ENCODE data around the gene KRT6A.

KRT6A gene

DNA sequence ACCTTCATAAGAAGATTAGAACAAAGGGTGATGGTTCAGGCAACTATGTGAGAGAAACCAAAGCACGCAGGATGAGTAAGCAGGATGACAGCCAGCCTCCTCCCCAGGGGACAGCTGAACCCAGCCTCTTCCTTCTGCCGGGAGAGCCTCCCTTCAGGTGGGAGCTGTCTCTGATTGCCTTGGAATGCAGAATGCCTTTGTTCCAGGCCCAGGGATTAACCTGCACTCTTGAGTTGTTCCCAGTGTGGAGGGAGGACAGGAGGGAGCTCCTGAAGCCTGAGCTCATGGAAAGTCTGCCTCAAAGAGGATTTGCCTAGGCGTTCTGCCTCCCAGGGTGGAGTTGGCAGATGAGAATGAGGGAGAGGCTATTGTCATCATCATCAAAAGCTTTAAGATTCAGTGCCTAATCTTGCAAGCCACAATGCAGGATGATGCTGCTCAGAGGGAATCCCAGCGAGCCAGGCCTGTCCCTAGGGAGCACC, 3.6 kb upstream of the KRT6A start:
- H4K91ac ChIP-seq (ENCODE audit: low read length): no peak overlapping the region
- 22% methylated on average over 4 of the region's 4 CpGs for WGBS

DNA sequence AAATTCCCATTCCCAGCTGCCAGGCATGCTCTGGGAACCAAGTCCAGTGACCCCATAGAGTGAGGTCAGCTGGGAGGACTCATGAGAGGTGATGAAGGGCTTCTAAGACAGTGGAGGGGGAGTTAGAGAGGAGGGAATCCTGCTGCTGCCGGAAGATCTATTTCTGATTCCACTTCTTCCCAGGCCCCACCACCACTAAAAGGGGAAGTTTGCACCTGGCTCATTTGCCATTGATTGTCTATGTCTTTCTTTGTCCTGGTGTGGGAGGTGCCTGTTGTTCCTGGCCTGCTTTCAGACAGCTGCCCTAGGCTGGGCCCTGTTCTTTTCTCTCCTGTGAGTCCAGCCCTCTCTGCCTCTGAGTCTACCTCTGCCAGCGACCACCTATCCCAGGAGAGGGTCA, 3.0 kb upstream of the KRT6A start:
- DNase-seq: no peak
- Histone ChIP-seq H3K9ac (ENCODE audit: low read length) (no peak overlapping the region), H3K4me3 (ENCODE audit: insufficient read depth in 1 of 2, low read depth in 1 of 2, low read length in 2 of 2) (no peak overlapping the region)

More for the DNA sequence above, 3.6 kb upstream of the KRT6A start:
- Histone ChIP-seq H2BK120ac (ENCODE audit: low read depth, low read length) (no peak overlapping the region), H3K14ac (ENCODE audit: low read length in 2 of 2) (no peak overlapping the region), H3K23ac (ENCODE audit: low read length in 2 of 2) (no peak overlapping the region), H3K9me3 (ENCODE audit: control insufficient read depth, low read length) (no peaks in the 10 kb centered on the region), H3K4ac (ENCODE audit: low read depth in 1 of 2, low read length in 2 of 2) (no peak overlapping the region), H3K4me3 (ENCODE audit: insufficient read depth in 1 of 2, low read depth in 1 of 2, low read length in 2 of 2) (no peak overlapping the region), H2BK5ac (ENCODE audit: low read depth, low read length, poor library complexity, severe bottlenecking) (no peak overlapping the region), H3K4me1 (ENCODE audit: control insufficient read depth, insufficient read depth, low read depth, low read length) (peaks cover 2% of the 10 kb centered on the region), H3K79me1 (replicated peaks; ENCODE audit: low read length, poor library complexity, severe bottlenecking) (no peaks in the 10 kb centered on the region), H2AK5ac (ENCODE audit: low read length, severe bottlenecking) (no peak overlapping the region), H2AFZ (ENCODE audit: low read depth, low read length) (no peak overlapping the region), H3K27ac (ENCODE audit: low read length, poor library complexity, severe bottlenecking) (no peak overlapping the region), H4K8ac (ENCODE audit: low read length) (no peak overlapping the region), H2BK12ac (ENCODE audit: low read length in 2 of 2) (no peak overlapping the region), H2BK15ac (ENCODE audit: low read depth, poor library complexity, severe bottlenecking) (no peak overlapping the region), H3K9ac (ENCODE audit: low read length) (no peak overlapping the region), H3K27me3 (ENCODE audit: control insufficient read depth in 1 of 2, insufficient read depth in 1 of 2, low read length in 2 of 2) (peaks cover 21 to 45% of the 10 kb centered on the region in 2 experiments), H3K4me2 (ENCODE audit: low read length, poor library complexity, severe bottlenecking) (no peak overlapping the region), H3K36me3 (ENCODE audit: control insufficient read depth in 1 of 2, insufficient read depth in 2 of 2, low read depth in 1 of 2, low read length in 2 of 2) (no peaks in the 10 kb centered on the region), H3K18ac (ENCODE audit: low read depth in 1 of 2, low read length in 2 of 2) (no peak overlapping the region)
- DNase-seq: peak; percentile 22

DNA sequence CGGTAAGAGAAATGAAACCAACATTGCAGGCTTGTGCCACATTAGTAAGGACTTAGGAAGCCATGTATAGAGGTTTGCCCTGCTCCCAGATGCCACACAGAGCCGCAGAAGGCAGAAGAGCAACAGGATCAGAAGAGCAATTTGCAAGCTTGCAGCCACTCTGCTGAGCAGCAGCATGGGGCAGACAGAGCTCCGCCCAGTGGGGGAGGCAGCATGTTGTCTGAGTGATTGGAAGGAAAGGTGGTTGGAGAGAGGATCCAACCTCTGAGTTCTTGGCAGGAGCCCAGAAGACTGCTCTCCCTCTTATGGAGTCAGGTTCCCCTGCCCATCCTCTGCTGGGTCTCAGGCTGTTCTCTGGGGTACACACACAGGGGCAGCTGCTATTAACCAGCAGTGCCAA, 2.3 kb upstream of the KRT6A start:
- Histone ChIP-seq H3K4ac (ENCODE audit: low read depth in 1 of 2, low read length in 2 of 2) (no peak overlapping the region), H3K9me3 (ENCODE audit: control insufficient read depth, low read length) (no peaks in the 10 kb centered on the region), H2BK5ac (ENCODE audit: low read depth, low read length, poor library complexity, severe bottlenecking) (no peak overlapping the region), H3K14ac (ENCODE audit: low read length in 2 of 2) (peak overlapping the region in 1 of 2 experiments; percentile 11), H4K91ac (ENCODE audit: low read length) (no peak overlapping the region), H3K23ac (ENCODE audit: low read length in 2 of 2) (no peak overlapping the region), H4K8ac (ENCODE audit: low read length) (no peak overlapping the region), H3K79me1 (replicated peaks; ENCODE audit: low read length, poor library complexity, severe bottlenecking) (no peaks in the 10 kb centered on the region), H2AFZ (ENCODE audit: low read depth, low read length) (no peak overlapping the region), H3K9ac (ENCODE audit: low read length) (no peak overlapping the region), H2BK15ac (ENCODE audit: low read depth, poor library complexity, severe bottlenecking) (no peak overlapping the region), H3K18ac (ENCODE audit: low read depth in 1 of 2, low read length in 2 of 2) (no peak overlapping the region), H3K4me2 (ENCODE audit: low read length, poor library complexity, severe bottlenecking) (no peak overlapping the region), H2BK120ac (ENCODE audit: low read depth, low read length) (no peak overlapping the region), H3K27me3 (ENCODE audit: control insufficient read depth in 1 of 2, insufficient read depth in 1 of 2, low read length in 2 of 2) (peaks cover 25 to 55% of the 10 kb centered on the region in 2 experiments), H2AK5ac (ENCODE audit: low read length, severe bottlenecking) (no peak overlapping the region), H3K27ac (ENCODE audit: low read length, poor library complexity, severe bottlenecking) (no peak overlapping the region), H2BK12ac (ENCODE audit: low read length in 2 of 2) (no peak overlapping the region), H3K4me1 (ENCODE audit: control insufficient read depth, insufficient read depth, low read depth, low read length) (peaks cover 2% of the 10 kb centered on the region), H3K4me3 (ENCODE audit: insufficient read depth in 1 of 2, low read depth in 1 of 2, low read length in 2 of 2) (no peak overlapping the region), H3K36me3 (ENCODE audit: control insufficient read depth in 1 of 2, insufficient read depth in 2 of 2, low read depth in 1 of 2, low read length in 2 of 2) (no peaks in the 10 kb centered on the region)
- WGBS: 24% methylated on average over 3 of the region's 3 CpGs
- no peak for DNase-seq

More for the DNA sequence above, 3.0 kb upstream of the KRT6A start:
- Histone ChIP-seq H2BK120ac (ENCODE audit: low read depth, low read length) (no peak overlapping the region), H3K4me1 (ENCODE audit: control insufficient read depth, insufficient read depth, low read depth, low read length) (peaks cover 2% of the 10 kb centered on the region), H4K91ac (ENCODE audit: low read length) (no peak overlapping the region), H2AK5ac (ENCODE audit: low read length, severe bottlenecking) (no peak overlapping the region), H2BK12ac (ENCODE audit: low read length in 2 of 2) (no peak overlapping the region), H3K4me2 (ENCODE audit: low read length, poor library complexity, severe bottlenecking) (no peak overlapping the region), H3K27me3 (ENCODE audit: control insufficient read depth in 1 of 2, insufficient read depth in 1 of 2, low read length in 2 of 2) (peaks cover 25 to 50% of the 10 kb centered on the region in 2 experiments), H3K27ac (ENCODE audit: low read length, poor library complexity, severe bottlenecking) (no peak overlapping the region), H3K18ac (ENCODE audit: low read depth in 1 of 2, low read length in 2 of 2) (no peak overlapping the region), H3K36me3 (ENCODE audit: control insufficient read depth in 1 of 2, insufficient read depth in 2 of 2, low read depth in 1 of 2, low read length in 2 of 2) (no peaks in the 10 kb centered on the region), H3K14ac (ENCODE audit: low read length in 2 of 2) (no peak overlapping the region), H2AFZ (ENCODE audit: low read depth, low read length) (no peak overlapping the region), H3K23ac (ENCODE audit: low read length in 2 of 2) (no peak overlapping the region), H3K79me1 (replicated peaks; ENCODE audit: low read length, poor library complexity, severe bottlenecking) (no peaks in the 10 kb centered on the region), H2BK5ac (ENCODE audit: low read depth, low read length, poor library complexity, severe bottlenecking) (no peak overlapping the region), H3K4ac (ENCODE audit: low read depth in 1 of 2, low read length in 2 of 2) (no peak overlapping the region), H2BK15ac (ENCODE audit: low read depth, poor library complexity, severe bottlenecking) (no peak overlapping the region), H4K8ac (ENCODE audit: low read length) (no peak overlapping the region), H3K9me3 (ENCODE audit: control insufficient read depth, low read length) (no peaks in the 10 kb centered on the region)
- WGBS: 53% methylated on average over 1 of the region's 2 CpGs

DNA sequence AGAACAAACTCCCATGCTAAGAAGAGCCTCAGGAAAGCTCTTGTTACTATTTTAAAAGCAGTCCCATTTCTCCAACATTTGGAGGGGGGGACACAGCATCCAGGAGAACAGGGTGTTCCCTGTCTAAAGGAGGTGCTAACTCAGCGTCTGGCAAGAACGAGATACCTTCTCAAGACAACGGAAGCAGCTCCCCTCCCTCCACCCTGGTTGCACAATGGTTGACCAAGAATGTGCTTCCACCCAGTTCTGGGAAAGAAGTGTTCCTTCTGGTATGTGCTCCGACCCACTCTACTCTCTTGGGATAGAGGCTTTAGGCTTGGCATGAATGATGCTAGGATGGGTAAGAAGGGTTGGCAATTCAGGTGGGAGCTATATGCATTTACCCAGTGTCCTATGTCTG, 1.5 kb upstream of the KRT6A start:
- no peak overlapping the region for H3K4me3 ChIP-seq (ENCODE audit: insufficient read depth in 1 of 2, low read depth in 1 of 2, low read length in 2 of 2)
- no peak overlapping the region for H3K27ac ChIP-seq (ENCODE audit: low read length, poor library complexity, severe bottlenecking)
- H3K9ac ChIP-seq (ENCODE audit: low read length): no peak overlapping the region
- no peak overlapping the region for H3K14ac ChIP-seq (ENCODE audit: low read length in 2 of 2)
- no peak overlapping the region for H2AK5ac ChIP-seq (ENCODE audit: low read length, severe bottlenecking)
- no peak overlapping the region for H2BK15ac ChIP-seq (ENCODE audit: low read depth, poor library complexity, severe bottlenecking)
- H3K79me1 ChIP-seq (replicated peaks; ENCODE audit: low read length, poor library complexity, severe bottlenecking): no peaks in the 10 kb centered on the region
- H4K91ac ChIP-seq (ENCODE audit: low read length): no peak overlapping the region
- H3K36me3 ChIP-seq (ENCODE audit: control insufficient read depth in 1 of 2, insufficient read depth in 2 of 2, low read depth in 1 of 2, low read length in 2 of 2): no peaks in the 10 kb centered on the region
- no peak overlapping the region for H3K4ac ChIP-seq (ENCODE audit: low read depth in 1 of 2, low read length in 2 of 2)
- 67% methylated on average over 4 of the region's 4 CpGs for WGBS
- H4K8ac ChIP-seq (ENCODE audit: low read length): no peak overlapping the region
- no peak overlapping the region for H3K18ac ChIP-seq (ENCODE audit: low read depth in 1 of 2, low read length in 2 of 2)
- no peak overlapping the region for H2BK12ac ChIP-seq (ENCODE audit: low read length in 2 of 2)
- H3K9me3 ChIP-seq (ENCODE audit: control insufficient read depth, low read length): no peaks in the 10 kb centered on the region
- H2BK5ac ChIP-seq (ENCODE audit: low read depth, low read length, poor library complexity, severe bottlenecking): no peak overlapping the region
- peaks cover 25 to 64% of the 10 kb centered on the region in 2 experiments for H3K27me3 ChIP-seq (ENCODE audit: control insufficient read depth in 1 of 2, insufficient read depth in 1 of 2, low read length in 2 of 2)
- no peak for DNase-seq
- peaks cover 2% of the 10 kb centered on the region for H3K4me1 ChIP-seq (ENCODE audit: control insufficient read depth, insufficient read depth, low read depth, low read length)
- no peak overlapping the region for H3K4me2 ChIP-seq (ENCODE audit: low read length, poor library complexity, severe bottlenecking)
- H2BK120ac ChIP-seq (ENCODE audit: low read depth, low read length): no peak overlapping the region
- H3K23ac ChIP-seq (ENCODE audit: low read length in 2 of 2): no peak overlapping the region
- no peak overlapping the region for H2AFZ ChIP-seq (ENCODE audit: low read depth, low read length)

Measured in mesenchymal stem cell (in vitro differentiated cells and primary cell).